NCI-H1694 treated with DMSO at 0.1 percent for 48 hours (cell line): ENCODE results near the gene TTF1.
A peak's percentile ranks its signal among the peaks of the same experiment; 100 is the strongest.

Source experiments
- DNase-seq: peaks from one replicate; lab custom pipeline; 2025; lab: John Stamatoyannopoulos, UW

TTF1 gene, protein sequence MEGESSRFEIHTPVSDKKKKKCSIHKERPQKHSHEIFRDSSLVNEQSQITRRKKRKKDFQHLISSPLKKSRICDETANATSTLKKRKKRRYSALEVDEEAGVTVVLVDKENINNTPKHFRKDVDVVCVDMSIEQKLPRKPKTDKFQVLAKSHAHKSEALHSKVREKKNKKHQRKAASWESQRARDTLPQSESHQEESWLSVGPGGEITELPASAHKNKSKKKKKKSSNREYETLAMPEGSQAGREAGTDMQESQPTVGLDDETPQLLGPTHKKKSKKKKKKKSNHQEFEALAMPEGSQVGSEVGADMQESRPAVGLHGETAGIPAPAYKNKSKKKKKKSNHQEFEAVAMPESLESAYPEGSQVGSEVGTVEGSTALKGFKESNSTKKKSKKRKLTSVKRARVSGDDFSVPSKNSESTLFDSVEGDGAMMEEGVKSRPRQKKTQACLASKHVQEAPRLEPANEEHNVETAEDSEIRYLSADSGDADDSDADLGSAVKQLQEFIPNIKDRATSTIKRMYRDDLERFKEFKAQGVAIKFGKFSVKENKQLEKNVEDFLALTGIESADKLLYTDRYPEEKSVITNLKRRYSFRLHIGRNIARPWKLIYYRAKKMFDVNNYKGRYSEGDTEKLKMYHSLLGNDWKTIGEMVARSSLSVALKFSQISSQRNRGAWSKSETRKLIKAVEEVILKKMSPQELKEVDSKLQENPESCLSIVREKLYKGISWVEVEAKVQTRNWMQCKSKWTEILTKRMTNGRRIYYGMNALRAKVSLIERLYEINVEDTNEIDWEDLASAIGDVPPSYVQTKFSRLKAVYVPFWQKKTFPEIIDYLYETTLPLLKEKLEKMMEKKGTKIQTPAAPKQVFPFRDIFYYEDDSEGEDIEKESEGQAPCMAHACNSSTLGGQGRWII

DNA sequence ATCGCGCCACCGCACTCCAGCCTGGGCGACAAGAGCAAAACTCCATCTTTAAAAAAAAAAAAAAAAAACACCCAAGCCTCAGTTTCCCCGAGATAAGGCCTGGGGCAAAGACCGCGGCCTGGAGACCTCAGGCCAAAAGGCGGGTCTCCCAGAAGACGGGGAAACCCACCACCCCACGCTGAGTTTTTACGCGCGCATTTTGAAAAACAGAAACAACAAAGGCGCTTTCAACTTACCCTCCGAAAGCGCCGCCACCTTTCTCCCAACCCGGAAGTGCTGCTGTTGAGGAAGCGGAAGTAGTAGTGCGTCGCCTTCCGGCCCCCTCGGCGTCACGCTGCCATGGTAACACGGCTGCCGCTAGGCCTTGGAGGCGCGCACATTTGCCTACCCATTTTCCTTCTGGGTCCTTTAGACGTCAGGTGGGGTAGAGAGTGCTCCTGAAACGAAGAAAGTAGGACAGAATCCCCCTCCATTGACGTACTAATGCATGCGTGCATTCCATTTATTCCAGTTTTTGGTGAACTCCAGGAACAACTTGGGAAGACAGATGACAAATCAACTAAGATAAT is at the start of gene TTF1:
TSS of gene TTF1 (minus strand) at position 287 of the 569 bp plus-strand sequence. CDS start 4,019 bp downstream, outside the sequence.
- DNase-seq = peak; percentile 70

- DNase-seq = no peak
Measured at GRCh38 chr9:132456241-132456640, 49.6 kb upstream of the TTF1 start.

- DNase-seq = no peak
Measured at GRCh38 chr9:132451276-132451675, 44.6 kb upstream of the TTF1 start.

DNA sequence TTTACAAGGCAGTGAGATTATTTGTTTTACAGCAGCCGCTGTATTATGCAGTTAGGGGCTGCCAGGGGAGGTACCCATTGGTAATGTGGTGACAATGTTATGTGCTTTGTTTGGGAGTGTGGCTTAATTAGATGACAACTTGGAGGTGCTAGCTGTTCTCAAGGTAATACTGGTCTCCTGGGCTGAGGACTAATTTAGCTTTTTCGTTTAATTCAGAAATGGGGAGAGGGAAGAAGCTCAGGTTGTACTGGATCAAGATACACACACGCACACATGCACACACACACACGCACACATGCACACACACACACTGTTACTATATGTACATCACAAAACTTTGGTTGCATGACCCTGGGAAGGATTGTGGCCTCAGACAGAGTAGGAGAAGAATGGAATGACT is 41.3 kb upstream of the TTF1 start:
- DNase-seq = no peak

DNA sequence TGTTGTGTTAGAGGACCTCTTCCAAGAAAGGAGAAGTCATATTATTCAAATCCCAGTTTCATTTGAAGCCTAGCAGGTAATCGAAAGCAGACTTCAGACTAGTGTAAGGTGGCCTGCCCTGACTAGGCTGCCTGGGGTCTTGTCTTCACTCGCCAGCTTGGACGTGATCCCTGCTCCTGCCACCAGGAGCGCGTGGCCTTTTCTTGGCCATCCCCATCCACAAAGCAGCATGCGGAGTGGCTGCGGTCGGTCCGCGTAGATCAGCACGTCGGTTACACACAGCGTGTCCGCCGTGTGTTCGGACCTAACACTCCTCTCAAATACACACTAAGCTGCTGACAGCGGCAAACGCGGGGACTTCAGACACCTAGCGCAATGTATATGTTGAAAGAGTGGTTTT is 40.7 kb upstream of the TTF1 start:
- DNase-seq = no peak

DNA sequence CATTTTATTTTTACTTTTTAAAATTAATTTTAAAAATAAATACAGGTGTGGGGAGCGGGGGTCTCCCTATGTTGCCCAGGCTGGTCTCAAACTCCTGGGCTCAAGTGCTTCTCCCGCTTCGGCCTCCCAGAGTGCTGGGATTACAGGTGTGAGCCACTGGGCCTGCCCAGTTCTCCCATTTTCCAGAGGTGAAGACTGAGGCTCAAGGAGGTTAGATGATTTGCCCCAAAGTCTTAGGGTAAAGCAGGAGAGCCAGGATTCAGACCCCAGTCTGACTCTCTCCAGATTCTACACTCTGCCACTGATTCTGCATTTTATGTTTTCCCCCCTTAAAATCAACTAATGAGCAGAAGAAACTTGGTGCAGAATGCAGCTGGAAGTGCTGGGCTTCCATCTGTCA is 40.2 kb upstream of the TTF1 start:
- DNase-seq = no peak

DNA sequence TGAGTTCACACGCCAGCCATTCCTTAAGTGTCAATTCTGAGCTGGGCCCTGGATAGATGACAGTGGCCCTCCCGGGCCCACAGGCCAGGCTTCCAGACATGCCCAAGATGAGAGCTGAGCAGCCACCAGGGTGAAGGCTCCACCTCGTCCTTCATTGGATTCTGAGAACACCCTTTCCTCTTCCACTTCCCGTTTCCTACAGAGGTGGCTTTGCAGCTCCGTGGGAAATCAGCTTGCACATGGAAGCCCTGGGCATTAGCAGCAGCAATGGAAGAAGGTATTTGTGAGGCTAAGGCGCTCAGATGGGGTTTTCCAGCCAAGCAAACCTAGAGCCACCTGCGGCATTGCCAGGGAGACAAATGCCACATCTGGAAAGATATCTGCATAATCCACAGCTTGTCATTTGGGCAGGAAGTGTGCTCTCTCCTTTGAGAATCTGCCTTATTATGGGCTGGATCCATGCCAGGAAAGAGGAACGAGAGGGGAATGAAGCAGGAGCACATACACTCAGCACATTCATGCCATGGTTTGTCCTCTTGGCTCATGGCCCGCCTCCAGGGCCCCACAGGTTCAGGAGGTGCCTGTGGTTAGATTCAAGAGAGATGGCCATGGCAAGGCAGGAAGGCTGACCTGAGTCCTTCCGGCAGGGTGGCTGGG is 37.4 kb upstream of the TTF1 start:
- no peak for DNase-seq

DNA sequence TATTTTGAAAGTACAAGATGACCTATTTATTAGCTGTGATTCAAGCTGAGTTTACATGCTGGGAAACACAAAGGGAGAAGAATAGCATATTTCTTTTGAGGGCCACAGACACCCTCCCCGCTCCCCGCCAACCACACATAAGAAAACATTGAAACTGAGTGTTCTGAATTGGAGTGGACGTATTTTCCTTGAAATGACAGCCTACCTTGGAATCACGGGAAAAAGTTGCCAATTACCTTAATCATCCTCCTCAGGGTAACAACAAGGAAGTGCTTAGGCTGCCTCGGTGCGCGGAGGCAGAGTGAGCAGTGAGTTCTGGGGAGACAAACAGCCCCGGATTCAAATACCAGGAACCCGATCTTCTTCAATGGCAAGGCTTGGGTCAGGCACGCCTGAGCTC is 34.8 kb upstream of the TTF1 start:
- no peak for DNase-seq

- DNase-seq = no peak
Measured at GRCh38 chr9:132440735-132441134, 34.1 kb upstream of the TTF1 start.

- no peak for DNase-seq
Measured at GRCh38 chr9:132439153-132439552, 32.5 kb upstream of the TTF1 start.

DNA sequence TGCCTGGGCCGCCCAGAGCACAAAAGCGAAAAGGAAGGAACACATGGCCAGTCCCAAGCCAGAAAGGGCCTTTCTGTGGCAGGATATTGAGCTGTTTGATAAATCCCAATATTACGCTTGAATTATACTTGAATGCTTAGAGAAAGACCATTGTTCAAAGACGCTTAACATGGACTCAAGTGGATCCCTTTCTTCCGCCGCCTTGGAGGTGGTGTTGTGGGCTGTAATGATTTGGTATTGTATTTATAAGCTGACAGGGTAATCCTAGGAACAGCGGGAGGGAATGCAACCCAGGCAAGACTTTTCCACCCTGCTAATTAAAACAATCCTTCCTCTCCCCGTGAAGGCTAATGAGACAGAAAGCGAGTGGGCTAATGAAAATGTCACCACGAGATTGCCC is 28.2 kb upstream of the TTF1 start:
- no peak for DNase-seq

GRCh38 chr9:132430998-132431397 is 24.4 kb upstream of the TTF1 start:
- DNase-seq = no peak

- DNase-seq = no peak
Measured at GRCh38 chr9:132426639-132427414, 20.2 kb upstream of the TTF1 start.

DNA sequence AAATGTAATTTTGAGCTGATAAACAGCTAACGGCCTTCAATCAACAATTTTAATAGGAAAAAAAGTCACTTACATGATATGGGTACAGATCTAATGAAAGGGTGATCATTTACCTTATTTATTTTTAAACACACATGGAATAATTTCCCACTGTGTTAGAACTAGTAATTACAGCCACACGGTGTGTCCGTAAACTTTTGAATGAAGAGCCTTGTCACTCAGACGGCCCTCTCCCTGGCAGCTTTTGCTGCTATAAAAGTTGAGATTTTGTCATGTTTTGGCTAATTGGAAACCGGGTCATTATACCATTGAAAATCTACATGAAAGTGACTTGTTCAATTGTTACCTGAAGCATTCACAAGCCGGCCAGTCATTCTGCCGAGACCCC is 19.0 kb upstream of the TTF1 start:
- no peak for DNase-seq

- no peak for DNase-seq
Measured at GRCh38 chr9:132424857-132425674, 18.4 kb upstream of the TTF1 start.

DNA sequence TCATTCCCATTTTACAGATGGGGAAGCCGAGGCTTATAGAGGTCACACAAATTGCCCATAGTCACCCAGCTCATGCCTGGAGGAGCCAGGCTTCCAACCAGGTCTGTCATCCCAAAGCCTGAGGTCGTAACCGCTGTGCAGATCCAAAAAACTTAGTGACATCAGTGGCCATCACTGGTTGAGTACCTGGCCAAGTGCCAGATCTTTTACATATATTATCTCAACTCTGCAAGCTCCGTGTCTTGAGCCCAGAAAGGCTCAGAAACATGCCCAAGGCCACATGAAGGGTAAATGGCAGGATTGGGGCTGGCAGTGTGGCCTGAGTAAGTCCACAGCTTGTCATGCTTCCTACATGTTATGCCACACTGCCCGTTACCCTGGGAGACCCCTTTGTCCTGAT is 16.9 kb upstream of the TTF1 start:
- no peak for DNase-seq

DNA sequence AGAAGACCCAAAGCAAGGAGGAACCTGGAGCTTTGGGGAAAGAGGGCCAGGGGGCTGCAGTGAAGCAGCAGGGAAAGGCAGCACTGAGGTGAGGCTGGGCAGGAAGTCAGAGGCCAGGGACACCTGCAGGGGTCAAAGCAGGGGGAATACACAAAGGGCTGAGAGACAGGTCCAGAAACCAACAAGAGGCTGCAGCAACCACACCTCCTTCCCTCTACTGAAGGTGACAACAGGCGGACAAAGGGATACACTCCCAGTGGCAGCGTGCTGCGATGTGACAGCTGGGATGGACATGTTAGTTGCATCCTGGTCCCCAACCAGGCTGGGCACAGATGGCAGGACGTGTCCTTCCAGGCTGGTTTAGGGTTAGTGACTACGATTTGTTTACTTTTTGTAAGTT is 15.9 kb upstream of the TTF1 start:
- no peak for DNase-seq

DNA sequence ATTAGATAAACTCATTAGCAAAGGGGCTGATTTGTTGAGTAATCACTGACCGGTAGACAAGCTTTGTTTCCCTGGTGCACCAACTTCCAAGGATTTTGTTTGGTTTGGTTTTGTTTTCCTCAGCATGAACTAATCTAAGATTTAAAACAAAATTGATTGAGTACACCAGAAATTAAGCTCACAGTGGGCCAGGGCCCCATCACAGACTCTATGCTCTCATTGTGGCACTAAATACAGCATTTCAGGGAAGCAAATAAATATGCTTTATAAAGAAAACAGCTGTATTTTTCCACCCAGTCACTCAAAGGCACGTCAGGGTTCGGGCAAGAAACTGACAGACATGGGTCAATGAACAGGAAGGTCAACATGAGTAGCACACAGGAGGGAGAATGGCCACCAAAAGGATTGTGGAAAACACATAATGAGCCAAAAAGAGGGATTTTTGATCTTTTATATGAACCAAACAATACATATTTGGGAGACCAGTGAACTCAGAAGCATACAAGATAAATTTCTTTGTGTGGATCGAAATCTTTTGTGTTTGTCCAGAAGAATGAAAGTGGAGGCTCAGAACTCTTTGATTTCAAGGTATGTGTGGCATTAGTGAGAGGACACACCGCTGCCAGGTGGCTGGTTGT is 12.2 kb upstream of the TTF1 start:
- no peak for DNase-seq

- no peak for DNase-seq
Measured at GRCh38 chr9:132415181-132415580, 8.5 kb upstream of the TTF1 start.

DNA sequence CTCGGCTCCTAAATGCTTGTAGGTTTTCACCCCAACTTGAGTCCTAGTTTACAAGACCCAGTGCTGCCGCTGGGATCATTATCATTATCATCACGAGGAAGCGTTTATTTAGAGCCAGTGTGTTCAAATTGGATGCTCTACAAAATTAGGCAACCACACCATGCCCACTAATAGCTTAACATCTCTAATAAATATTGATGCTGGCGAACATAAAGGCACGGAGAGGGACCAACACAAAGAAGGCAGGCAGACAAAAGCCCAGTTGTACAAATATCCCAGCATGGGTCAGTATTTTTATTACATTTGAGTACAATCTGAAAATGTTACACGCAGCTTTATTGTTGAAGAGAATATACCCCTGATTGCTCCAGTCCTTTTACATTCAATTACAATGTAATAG is 8.1 kb upstream of the TTF1 start:
- no peak for DNase-seq
